Thyroid gland (tissue), 4 donors: ENCODE results near the gene EZH1.

Source experiments
- CTCF ChIP-seq, 6 experiments: fragments of 200-600 bp in 3 of 6; fragments of 450-650 bp in 3 of 6; sonication (generic) in 3 of 6; IDR thresholded peaks; one replicate each; pipeline ENCODE4 v1.5.1; 2016 to 2019; ENCODE audit warnings: antibody characterized with exemption in 6 of 6, mild to moderate bottlenecking in 2 of 6, inconsistent platforms in 1 of 6, moderate library complexity in 1 of 6
- POLR2A ChIP-seq, 2 donors: fragments of 450-650 bp; IDR thresholded peaks; one replicate each; pipeline ENCODE4 v1.6.1; 2017; ENCODE audit warnings: antibody characterized with exemption in 2 of 2, mild to moderate bottlenecking in 2 of 2, moderate library complexity in 1 of 2

- no peak for TF ChIP-seq CTCF (IDR thresholded peaks at IDR 0.05)
- no peak for TF ChIP-seq POLR2A (IDR thresholded peaks at IDR 0.05)
Observed at GRCh38 chr17:42761638-42762037, 16.8 kb upstream of the EZH1 start.
